Glutamatergic neuron (in vitro differentiated cells): ENCODE data around the gene MMRN2. TPM values are rescaled to one million over a fixed set of nuclear protein-coding genes. Genes with fewer than 3 reads are reported as not detected.
"Not testable (repeated sequence)": the region's sequence is repeated elsewhere in the genome, so short reads cannot be mapped to it uniquely, and the experiment has no call there.

ENCODE experiments used
- DNase-seq: peaks from one replicate; pipeline ENCODE4 v3.0.0; 2022
- H3K27ac Mint-ChIP-seq: one replicate; pipeline ENCODE4 v1.8.0; 2020; ENCODE audit warnings: mild to moderate bottlenecking, mixed read lengths, inconsistent platforms; ENCODE audit not compliant: unreplicated experiment
- H3K27me3 Mint-ChIP-seq: one replicate; pipeline ENCODE4 v1.8.0; 2020; ENCODE audit warnings: mild to moderate bottlenecking, moderate library complexity, mixed read lengths, inconsistent platforms; ENCODE audit not compliant: unreplicated experiment
- H3K36me3 Mint-ChIP-seq: one replicate; pipeline ENCODE4 v1.8.0; 2020; ENCODE audit warnings: mild to moderate bottlenecking, mixed read lengths, inconsistent platforms; ENCODE audit not compliant: unreplicated experiment
- H3K4me1 Mint-ChIP-seq: one replicate; pipeline ENCODE4 v1.8.0; 2020; ENCODE audit warnings: mild to moderate bottlenecking, low read depth, mixed read lengths, inconsistent platforms; ENCODE audit not compliant: unreplicated experiment
- H3K4me3 Mint-ChIP-seq: one replicate; pipeline ENCODE4 v1.8.0; 2020; ENCODE audit warnings: mild to moderate bottlenecking, mixed read lengths, inconsistent platforms; ENCODE audit not compliant: unreplicated experiment
- H3K9me3 Mint-ChIP-seq: one replicate; pipeline ENCODE4 v1.8.0; 2020; ENCODE audit warnings: mild to moderate bottlenecking, moderate library complexity, mixed read lengths, inconsistent platforms; ENCODE audit not compliant: unreplicated experiment
- total RNA-seq: library from RNA; stranded (reverse); fragmentation: NEBNext Ultra II Directional; extraction: Animal tissue kit (Norgen Biotek cat#: 25700); gene quantifications from one replicate; pipeline ENCODE4 v1.2.1, GENCODE V29; 2021; ENCODE audit not compliant: unreplicated experiment
- TF ChIP-seq, protein P1 (sequence below): fragments of 200-600 bp; sonication (generic); IDR thresholded peaks from one replicate; pipeline ENCODE4 v1.5.0; 2021; ENCODE audit not compliant: partially characterized antibody, unreplicated experiment

MMRN2 gene
- total RNA-seq, 1 donor from 2014 or later = 5.4 TPM

DNA sequence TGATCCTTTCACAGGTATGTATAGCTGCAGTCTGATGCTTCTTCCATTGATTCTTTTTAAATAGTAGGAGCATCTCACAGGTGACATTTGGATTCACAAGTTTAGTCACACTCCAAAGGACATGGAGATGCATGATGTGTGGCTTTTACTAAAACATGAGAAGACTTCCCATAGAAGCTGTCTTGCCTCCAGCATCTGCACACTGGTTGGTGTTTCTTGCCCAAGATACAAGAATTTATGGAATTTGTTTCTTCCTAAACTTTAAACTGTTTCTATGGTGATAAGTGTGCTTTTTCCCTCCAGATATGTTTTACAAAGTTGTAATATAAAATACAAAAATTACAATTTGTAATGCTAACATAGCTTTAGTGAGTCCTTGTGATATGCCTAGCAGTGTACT is 35.0 kb upstream of the MMRN2 start:
- peaks cover 1% of the 10 kb centered on the region for H3K9me3 Mint-ChIP-seq
- DNase-seq = no peak
- TF ChIP-seq, protein P1, sequence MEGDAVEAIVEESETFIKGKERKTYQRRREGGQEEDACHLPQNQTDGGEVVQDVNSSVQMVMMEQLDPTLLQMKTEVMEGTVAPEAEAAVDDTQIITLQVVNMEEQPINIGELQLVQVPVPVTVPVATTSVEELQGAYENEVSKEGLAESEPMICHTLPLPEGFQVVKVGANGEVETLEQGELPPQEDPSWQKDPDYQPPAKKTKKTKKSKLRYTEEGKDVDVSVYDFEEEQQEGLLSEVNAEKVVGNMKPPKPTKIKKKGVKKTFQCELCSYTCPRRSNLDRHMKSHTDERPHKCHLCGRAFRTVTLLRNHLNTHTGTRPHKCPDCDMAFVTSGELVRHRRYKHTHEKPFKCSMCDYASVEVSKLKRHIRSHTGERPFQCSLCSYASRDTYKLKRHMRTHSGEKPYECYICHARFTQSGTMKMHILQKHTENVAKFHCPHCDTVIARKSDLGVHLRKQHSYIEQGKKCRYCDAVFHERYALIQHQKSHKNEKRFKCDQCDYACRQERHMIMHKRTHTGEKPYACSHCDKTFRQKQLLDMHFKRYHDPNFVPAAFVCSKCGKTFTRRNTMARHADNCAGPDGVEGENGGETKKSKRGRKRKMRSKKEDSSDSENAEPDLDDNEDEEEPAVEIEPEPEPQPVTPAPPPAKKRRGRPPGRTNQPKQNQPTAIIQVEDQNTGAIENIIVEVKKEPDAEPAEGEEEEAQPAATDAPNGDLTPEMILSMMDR = no peak
- no peak overlapping the region for H3K27ac Mint-ChIP-seq
- H3K36me3 Mint-ChIP-seq = no peaks in the 10 kb centered on the region
- no peak overlapping the region for H3K4me3 Mint-ChIP-seq
- no peaks in the 10 kb centered on the region for H3K27me3 Mint-ChIP-seq
- H3K4me1 Mint-ChIP-seq = no peaks in the 10 kb centered on the region

DNA sequence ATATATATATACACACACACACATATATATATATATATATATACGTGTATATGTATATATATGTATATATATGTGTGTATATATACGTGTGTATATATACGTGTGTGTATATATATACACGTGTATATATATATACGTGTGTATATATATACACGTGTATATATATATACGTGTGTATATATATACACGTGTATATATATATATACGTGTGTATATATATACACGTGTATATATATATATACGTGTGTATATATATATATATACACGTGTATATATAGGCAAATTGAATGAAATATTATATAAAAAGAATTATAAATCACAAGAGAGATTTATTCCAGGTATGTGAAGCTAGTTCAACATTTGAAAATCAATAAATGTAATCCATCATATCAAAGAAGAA is 33.9 kb upstream of the MMRN2 start:
- H3K36me3 Mint-ChIP-seq, H3K9me3 Mint-ChIP-seq, H3K27me3 Mint-ChIP-seq, H3K4me1 Mint-ChIP-seq, DNase-seq, H3K4me3 Mint-ChIP-seq, H3K27ac Mint-ChIP-seq: not testable (repeated sequence)

DNA sequence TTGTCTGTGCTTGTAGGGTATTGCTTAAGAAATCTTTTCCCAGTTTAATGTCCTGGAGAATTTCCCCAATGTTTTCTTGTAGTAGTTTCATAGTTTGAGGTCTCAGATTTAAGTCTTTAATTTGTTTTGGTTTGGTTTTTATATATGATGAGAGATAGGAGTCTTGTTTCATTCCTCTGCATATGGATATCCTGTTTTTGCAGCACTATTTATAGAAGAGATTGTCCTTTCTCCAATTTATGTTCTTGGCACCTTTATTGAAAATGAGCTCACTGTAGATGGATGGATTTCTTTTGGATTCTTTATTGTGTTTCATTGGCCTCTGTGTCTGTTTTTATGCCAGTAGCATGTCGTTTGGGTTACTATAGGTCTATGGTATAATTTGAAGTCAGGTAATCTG is 31.1 kb upstream of the MMRN2 start:
- no peak for DNase-seq
- H3K9me3 Mint-ChIP-seq = peaks cover 3% of the 10 kb centered on the region
- H3K27me3 Mint-ChIP-seq = no peaks in the 10 kb centered on the region
- TF ChIP-seq, protein P1 = no peak
- H3K4me1 Mint-ChIP-seq = no peaks in the 10 kb centered on the region
- H3K27ac Mint-ChIP-seq = no peak overlapping the region
- H3K4me3 Mint-ChIP-seq = no peak overlapping the region
- no peaks in the 10 kb centered on the region for H3K36me3 Mint-ChIP-seq

DNA sequence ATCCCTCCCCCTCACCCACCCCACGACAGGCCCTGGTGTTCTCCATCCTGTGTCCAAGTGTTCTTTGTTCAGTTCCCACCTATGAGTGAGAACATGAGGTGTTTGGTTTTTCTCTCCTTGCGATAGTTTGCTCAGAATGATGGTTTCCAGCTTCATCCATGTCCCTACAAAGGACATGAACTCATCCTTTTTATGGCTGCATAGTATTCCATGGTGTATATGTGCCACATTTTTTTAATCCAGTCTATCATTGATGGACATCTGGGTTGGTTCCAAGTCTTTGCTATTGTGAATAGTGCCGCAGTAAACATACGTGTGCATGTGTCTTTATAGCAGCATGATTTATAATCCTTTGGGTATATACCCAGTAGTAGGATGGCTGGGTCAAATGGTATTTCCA is 27.1 kb upstream of the MMRN2 start:
- H3K27me3 Mint-ChIP-seq, H3K27ac Mint-ChIP-seq, H3K36me3 Mint-ChIP-seq, H3K4me3 Mint-ChIP-seq, H3K4me1 Mint-ChIP-seq, DNase-seq, H3K9me3 Mint-ChIP-seq: not testable (repeated sequence)

DNA sequence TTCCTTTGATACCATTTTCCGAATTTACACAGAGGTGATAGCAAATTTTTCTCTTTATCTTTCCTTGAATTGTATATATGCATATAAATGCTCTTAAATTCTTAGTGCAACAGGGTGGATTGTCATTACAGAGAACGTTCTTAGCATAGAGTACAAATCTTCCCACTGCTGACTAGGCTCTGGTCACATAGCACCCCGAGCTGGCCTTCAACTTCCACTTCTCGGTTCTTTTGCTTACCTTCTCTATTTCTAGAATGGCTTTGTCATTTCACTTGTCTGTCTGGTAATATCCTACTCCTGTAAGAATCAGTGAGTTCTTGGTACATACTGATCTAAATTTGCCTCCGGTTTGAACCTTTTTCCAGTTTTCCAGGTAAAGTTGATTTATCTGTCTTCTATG is 24.3 kb upstream of the MMRN2 start:
- H3K4me3 Mint-ChIP-seq = no peak overlapping the region
- H3K27me3 Mint-ChIP-seq = peaks cover 4% of the 10 kb centered on the region
- DNase-seq = no peak
- H3K9me3 Mint-ChIP-seq = peaks cover 3% of the 10 kb centered on the region
- H3K4me1 Mint-ChIP-seq = peaks cover 3% of the 10 kb centered on the region
- H3K27ac Mint-ChIP-seq = no peak overlapping the region
- TF ChIP-seq, protein P1 = no peak
- H3K36me3 Mint-ChIP-seq = no peaks in the 10 kb centered on the region

DNA sequence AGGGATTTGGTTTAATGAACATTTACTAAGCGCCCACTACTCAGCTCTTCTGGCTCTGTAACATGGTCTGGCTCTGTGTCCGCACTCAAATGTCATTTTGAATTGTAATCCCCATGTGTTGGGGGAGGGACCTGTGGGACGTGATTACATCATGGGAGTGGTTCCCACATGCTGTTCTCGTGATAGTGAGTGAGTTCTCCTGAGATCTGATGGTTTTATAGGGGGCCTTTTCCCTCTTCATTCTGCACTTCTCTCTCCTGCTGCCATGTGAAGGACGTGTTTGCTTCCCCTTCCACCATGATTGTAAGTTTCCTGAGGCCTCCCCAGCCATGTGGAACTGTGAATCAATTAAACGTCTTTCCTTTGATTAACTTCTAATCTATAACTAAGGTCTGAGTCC is 23.6 kb upstream of the MMRN2 start:
- H3K27me3 Mint-ChIP-seq, H3K36me3 Mint-ChIP-seq, H3K9me3 Mint-ChIP-seq, H3K4me3 Mint-ChIP-seq, DNase-seq, H3K27ac Mint-ChIP-seq, H3K4me1 Mint-ChIP-seq: not testable (repeated sequence)

DNA sequence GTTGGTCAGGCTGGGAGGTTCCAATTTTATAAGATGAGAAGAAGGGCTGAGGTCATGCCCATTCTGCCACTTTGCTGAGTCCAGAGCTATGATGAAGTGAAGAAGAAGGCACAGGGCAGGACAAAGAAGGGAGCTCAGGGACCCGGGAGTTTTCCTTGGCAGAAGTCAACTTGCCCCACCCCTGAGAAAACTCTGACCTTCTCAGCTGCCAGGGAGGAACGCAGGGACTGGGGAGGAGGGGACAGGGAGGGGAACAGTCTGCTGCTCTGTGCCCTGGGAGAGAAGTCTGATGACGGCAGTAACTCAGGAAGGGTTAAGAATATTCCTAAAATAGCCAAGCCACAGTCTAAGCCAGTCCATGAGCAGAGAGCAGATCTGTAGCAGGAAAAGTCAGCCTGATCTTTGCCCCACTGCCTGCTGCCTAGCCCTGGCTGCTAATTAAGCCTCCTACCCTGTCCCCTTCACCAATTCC is 22.6 kb upstream of the MMRN2 start:
- TF ChIP-seq, protein P1 = no peak
- H3K27ac Mint-ChIP-seq = no peak overlapping the region
- peaks cover 4% of the 10 kb centered on the region for H3K27me3 Mint-ChIP-seq
- H3K4me3 Mint-ChIP-seq = no peak overlapping the region
- H3K9me3 Mint-ChIP-seq = peaks cover 2% of the 10 kb centered on the region
- H3K36me3 Mint-ChIP-seq = no peaks in the 10 kb centered on the region
- H3K4me1 Mint-ChIP-seq = peaks cover 3% of the 10 kb centered on the region
- DNase-seq = no peak
